Panc1 (cell line): ENCODE data around the gene CDH13. TPM values are rescaled to one million over a fixed set of nuclear protein-coding genes. Genes with fewer than 3 reads are reported as not detected.

ENCODE experiments used
- ATAC-seq: fragments of 200-7000 bp; cut with Tn5 transposase; 2 replicates; pipeline ENCODE4 v1.9.1; 2020; ENCODE audit warnings: mild to moderate bottlenecking, moderate library complexity
- BruUV-seq: library from RNA; stranded (reverse); fragments of 400-500 nt; replicated peaks from 2 replicates; lab custom pipeline; 2021; lab: Mats Ljungman, UMichigan
- CTCF ChIA-PET: fragments of 300-600 bp; sonication (Branson Sonifier 250); formaldehyde crosslinking; loops from one replicate; lab custom pipeline; 2022; ENCODE audit warnings: antibody characterized with exemption; lab: Charles Lee
- POLR2A ChIA-PET: fragments of 300-600 bp; sonication (Branson Sonifier 250); formaldehyde crosslinking; loops from one replicate; lab custom pipeline; 2022; ENCODE audit warnings: antibody characterized with exemption; lab: Charles Lee
- DNase-seq: peaks from one replicate; pipeline ENCODE4 v3.0.0-alpha.2; 2010; ENCODE audit warnings: low read depth, low spot score
- H3K27ac ChIP-seq: 2 replicates; pipeline ENCODE4 v1.5.1; 2011; ENCODE audit warnings: mild to moderate bottlenecking, low read length, inconsistent platforms
- H3K27me3 ChIP-seq: fragments of 200-500 bp; sonication (Bioruptor generic); 2 replicates; pipeline ENCODE4 v1.6.0; 2014; ENCODE audit warnings: low read length, inconsistent platforms; ENCODE audit not compliant: control insufficient read depth, insufficient read depth
- H3K36me3 ChIP-seq: fragments of 200-500 bp; sonication (Bioruptor generic); 2 replicates; pipeline ENCODE4 v1.5.1; 2014; ENCODE audit warnings: inconsistent platforms, mild to moderate bottlenecking, low read length, moderate library complexity; ENCODE audit not compliant: control insufficient read depth, insufficient read depth
- H3K4me1 ChIP-seq: 2 replicates; pipeline ENCODE4 v1.5.1; 2011; ENCODE audit warnings: inconsistent platforms, mild to moderate bottlenecking, low read length, moderate library complexity; ENCODE audit not compliant: control insufficient read depth, insufficient read depth
- H3K4me3 ChIP-seq, 2 experiments: 2 replicates each; pipeline ENCODE4 v1.5.1; 2011 to 2012; ENCODE audit warnings: low read depth in 2 of 2, low read length in 2 of 2, mild to moderate bottlenecking in 2 of 2, inconsistent platforms in 1 of 2, moderate library complexity in 1 of 2
- H3K9me3 ChIP-seq: fragments of 200-500 bp; sonication (Bioruptor generic); 2 replicates; pipeline ENCODE4 v1.5.1; 2014; ENCODE audit warnings: low read depth, mild to moderate bottlenecking, inconsistent platforms, low read length, moderate library complexity; ENCODE audit not compliant: control insufficient read depth, insufficient read depth
- CTCF ChIP-seq: fragments of 450-650 bp; IDR thresholded peaks from 2 replicates; pipeline ENCODE4 v1.5.1; 2017; ENCODE audit warnings: mild to moderate bottlenecking
- POLR2AphosphoS5 ChIP-seq: IDR thresholded peaks from 2 replicates; pipeline ENCODE4 v1.6.1; 2012; ENCODE audit warnings: mild to moderate bottlenecking, low read depth, low read length, moderate library complexity
- REST ChIP-seq, 2 experiments: IDR thresholded peaks; 2 replicates each; pipeline ENCODE4 v1.6.1; 2011 to 2012; ENCODE audit warnings: low read depth in 2 of 2, control low read depth in 1 of 2, low read length in 1 of 2, mild to moderate bottlenecking in 1 of 2, moderate library complexity in 1 of 2; ENCODE audit not compliant: insufficient read depth in 1 of 2
- SIN3A ChIP-seq: IDR thresholded peaks from 2 replicates; pipeline ENCODE4 v1.6.1; 2012; ENCODE audit warnings: low read depth, mild to moderate bottlenecking, low read length, moderate library complexity, borderline replicate concordance; ENCODE audit not compliant: insufficient read depth
- TCF7L2 ChIP-seq: IDR thresholded peaks from 2 replicates; pipeline ENCODE4 v1.6.1; 2011; ENCODE audit warnings: mild to moderate bottlenecking, low read depth, low read length, inconsistent platforms
- in situ Hi-C: cut with HindIII; loops from 2 replicates; pipeline ENCODE4 v1.10.0; 2016; ENCODE audit warnings: low sequenced_read_pairs, low pct_unique_long_range_greater_than_20kb
- intact Hi-C: fragments of 100-400 bp; cut with micrococcal nuclease; formaldehyde crosslinking; loops from one replicate; pipeline ENCODE4 v1.10.0; 2022; ENCODE audit not compliant: unreplicated experiment
- total RNA-seq: library from RNA; stranded (reverse); gene quantifications from one replicate; pipeline ENCODE4 v1.2.1, GENCODE V29; 2021; ENCODE audit not compliant: unreplicated experiment

The CDH13 gene
- total RNA-seq, 1 experiment from 2014 or later = not detected

- intact Hi-C loops = no loop called here
- in situ Hi-C loops = no loop called here
- H3K9me3 ChIP-seq = no peaks in the 10 kb centered on the region
- H3K36me3 ChIP-seq = no peaks in the 10 kb centered on the region
- no TSS peak for BruUV-seq
- CTCF ChIA-PET = no interaction called here
- H3K4me3 ChIP-seq = no peak overlapping the region
- no peaks in the 10 kb centered on the region; the same call in 1 of the 2 replicates for H3K27me3 ChIP-seq
- POLR2A ChIA-PET = no interaction called here
- no peak for DNase-seq
- TF ChIP-seq REST (IDR thresholded peaks at IDR 0.05; ENCODE audit: insufficient read depth in 1 of 2, low read depth in 2 of 2, low read length in 1 of 2) (no peak), POLR2AphosphoS5 (no peak), SIN3A (no peak), CTCF (no peak), TCF7L2 (no peak)
- H3K4me1 ChIP-seq = no peaks in the 10 kb centered on the region
- ATAC-seq = no peak
- H3K27ac ChIP-seq = no peak overlapping the region
Measured at GRCh38 chr16:83245061-83245460, 618.3 kb downstream of the CDH13 start.

- H3K4me1 ChIP-seq = no peaks in the 10 kb centered on the region
- in situ Hi-C loops (no loop called here), intact Hi-C loops (no loop called here)
- no peak overlapping the region for H3K4me3 ChIP-seq
- no TSS peak for BruUV-seq
- DNase-seq (no peak), ATAC-seq (no peak)
- no peaks in the 10 kb centered on the region for H3K9me3 ChIP-seq
- ChIA-PET POLR2A (no interaction called here), CTCF (no interaction called here)
- no peaks in the 10 kb centered on the region; the same call in 1 of the 2 replicates for H3K27me3 ChIP-seq
- TF ChIP-seq CTCF (no peak), SIN3A (no peak), REST (IDR thresholded peaks at IDR 0.05; ENCODE audit: insufficient read depth in 1 of 2, low read depth in 2 of 2, low read length in 1 of 2) (no peak), POLR2AphosphoS5 (no peak), TCF7L2 (no peak)
- no peak overlapping the region for H3K27ac ChIP-seq
- H3K36me3 ChIP-seq = no peaks in the 10 kb centered on the region
Measured at GRCh38 chr16:83247767-83248372, 621.1 kb downstream of the CDH13 start.
